Right lobe of liver (tissue), 6 donors: ENCODE results near the gene RCAN1. TPM values are rescaled to one million over a fixed set of nuclear protein-coding genes. Genes with fewer than 3 reads are reported as not detected.
A peak's percentile ranks its signal among the peaks of the same experiment; 100 is the strongest.

Experiments used
- ATAC-seq, 4 donors: fragments of 200-7000 bp; cut with Tn5 transposase; one replicate each; pipeline ENCODE4 v1.9.1; 2020; ENCODE audit warnings: mild to moderate bottlenecking in 4 of 4, moderate library complexity in 4 of 4
- DNase-seq, 3 donors: peaks; one replicate each; pipeline ENCODE4 v3.0.0-alpha.2; 2020
- H3K27ac ChIP-seq, 3 donors: fragments of 200-600 bp; one replicate each; pipeline ENCODE4 v1.8.0; 2022
- H3K27me3 ChIP-seq, 2 donors: fragments of 200-600 bp; one replicate each; pipeline ENCODE4 v1.8.0; 2022
- H3K36me3 ChIP-seq, 4 donors: fragments of 200-600 bp; sonication (generic) in 1 of 4; one replicate each; pipeline versions ENCODE4 v1.5.1 to v1.8.0; 2017 to 2022; ENCODE audit warnings: control low read depth in 1 of 4
- H3K4me1 ChIP-seq, 4 donors: fragments of 200-600 bp; sonication (generic) in 1 of 4; one replicate each; pipeline versions ENCODE4 v1.5.1 to v1.8.0; 2017 to 2022; ENCODE audit warnings: control low read depth in 1 of 4
- H3K4me3 ChIP-seq, 3 donors: fragments of 200-600 bp; one replicate each; pipeline ENCODE4 v1.8.0; 2022
- H3K9me3 ChIP-seq, 4 donors: fragments of 200-600 bp; sonication (generic) in 1 of 4; one replicate each; pipeline versions ENCODE4 v1.5.1 to v1.8.0; 2017 to 2022; ENCODE audit warnings: control low read depth in 1 of 4
- CTCF ChIP-seq, 4 donors: fragments of 200-600 bp in 3 of 4; fragments of 450-650 bp in 1 of 4; IDR thresholded peaks; one replicate each; pipeline versions ENCODE4 v1.5.1 to v1.8.0; 2016 to 2022; ENCODE audit warnings: antibody characterized with exemption in 4 of 4, mild to moderate bottlenecking in 2 of 4
- POLR2A ChIP-seq: fragments of 450-650 bp; IDR thresholded peaks from one replicate; pipeline ENCODE4 v1.6.1; 2017; ENCODE audit warnings: antibody characterized with exemption, mild to moderate bottlenecking
- WGBS: methylation state at CpG from one replicate; pipeline ENCODE4 v1.1.6; 2018; ENCODE audit warnings: low coverage, low lambda C conversion rate; ENCODE audit not compliant: insufficient coverage; ENCODE audit errors: missing lambda C conversion rate; 5-methylcytosine and 5-hydroxymethylcytosine counted together
- intact Hi-C, 2 donors: fragments of 100-400 bp; cut with DNase I; formaldehyde crosslinking; loops; one replicate each; pipeline versions ENCODE4 v1.11.2 to v1.14.1; 2022
- total RNA-seq, 6 experiments: library from RNA; depleted of rRNA in 2 of 6; stranded (reverse); fragments of >200 nt in 2 of 6; fragmentation: NEBNext Ultra II Directional in 3 of 6; extraction: Animal tissue kit (Norgen Biotek cat#: 25700) in 3 of 6; gene quantifications; one replicate each; pipeline versions ENCODE4 v1.1.0 to v1.2.4, GENCODE V29; 2016 to 2023
- donor health status: DM: no; HTN: yes; CAD: no.
- donor health status: DM: no; HTN: no; CAD: no.
- donor health status: DM: no; HTN: no; CAD: no.
- donor health status: DM: no; HTN: yes; CAD: no.
- donor health status: DM: no; HTN: yes; CAD: no.

The RCAN1 gene
- total RNA-seq, 6 experiments from 2014 or later: 34.3 to 71.0 (median 55.4) TPM

- Histone ChIP-seq H3K27ac (no peak overlapping the region), H3K27me3 (no peaks in the 10 kb centered on the region), H3K4me1 (no peaks in the 10 kb centered on the region), H3K9me3 (no peaks in the 10 kb centered on the region), H3K4me3 (no peak overlapping the region), H3K36me3 (no peaks in the 10 kb centered on the region)
- ATAC-seq (no peak), DNase-seq (no peak)
- TF ChIP-seq POLR2A (no peak), CTCF (IDR thresholded peaks at IDR 0.05) (no peak)
- intact Hi-C loops: no loop called here
- 95% methylated on average over 3 of the region's 3 CpGs for WGBS
Measured at GRCh38 chr21:34535886-34536285, 79.0 kb downstream of the RCAN1 start.

DNA sequence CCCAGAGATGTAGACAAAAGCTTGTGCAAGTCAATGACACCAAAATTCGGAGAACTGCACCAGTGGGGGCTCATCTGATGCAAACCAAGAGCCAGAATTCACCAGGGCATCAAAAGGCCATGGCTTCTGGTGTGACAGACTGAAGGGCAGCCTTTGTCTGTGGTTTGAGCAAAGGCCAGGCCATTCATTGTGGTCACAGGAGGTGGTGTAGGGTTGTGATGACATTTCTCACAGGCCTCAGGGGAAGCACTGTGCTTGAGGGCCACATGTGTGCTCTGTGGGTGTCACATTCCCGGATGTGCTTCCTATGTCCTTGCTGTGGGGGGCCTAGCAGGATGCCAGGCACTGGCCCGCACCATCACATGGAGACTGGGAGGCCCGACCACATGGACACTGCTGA, 80.4 kb downstream of the RCAN1 start:
- H3K36me3 ChIP-seq: no peaks in the 10 kb centered on the region
- H3K9me3 ChIP-seq: no peaks in the 10 kb centered on the region
- no peaks in the 10 kb centered on the region for H3K4me1 ChIP-seq
- H3K27me3 ChIP-seq: no peaks in the 10 kb centered on the region
- TF ChIP-seq POLR2A: no peak
- TF ChIP-seq CTCF (IDR thresholded peaks at IDR 0.05): no peak
- intact Hi-C loops: no loop called here
- peak in 3 of 4 donors; percentile 12 to 38 (median 24) for ATAC-seq
- H3K4me3 ChIP-seq: no peak overlapping the region
- DNase-seq: no peak
- WGBS: 32% methylated on average over 2 of the region's 4 CpGs
- no peak overlapping the region for H3K27ac ChIP-seq

- Histone ChIP-seq H3K4me1 (peaks cover 0 to 2% (median 0%) of the 10 kb centered on the region in 4 donors), H3K4me3 (no peak overlapping the region), H3K27me3 (no peaks in the 10 kb centered on the region), H3K36me3 (no peaks in the 10 kb centered on the region), H3K9me3 (no peaks in the 10 kb centered on the region), H3K27ac (no peak overlapping the region)
- 40% methylated on average over 1 of the region's 3 CpGs for WGBS
- DNase-seq: no peak
- TF ChIP-seq POLR2A (no peak), CTCF (IDR thresholded peaks at IDR 0.05) (no peak)
- no peak for ATAC-seq
- intact Hi-C loops: no loop called here
Measured at GRCh38 chr21:34533938-34534337, 81.0 kb downstream of the RCAN1 start.

- no peak overlapping the region for H3K27ac ChIP-seq
- H3K4me1 ChIP-seq: peaks cover 0 to 16% (median 8%) of the 10 kb centered on the region in 4 donors
- no peak overlapping the region for H3K4me3 ChIP-seq
- no peaks in the 10 kb centered on the region for H3K36me3 ChIP-seq
- DNase-seq (no peak), ATAC-seq (peak in 2 of 4 donors; percentile 2 to 38)
- 48% methylated on average over 3 of the region's 6 CpGs for WGBS
- TF ChIP-seq POLR2A: no peak
- no peak for TF ChIP-seq CTCF (IDR thresholded peaks at IDR 0.05)
- intact Hi-C loops: no loop called here
- H3K9me3 ChIP-seq: no peaks in the 10 kb centered on the region
- no peaks in the 10 kb centered on the region for H3K27me3 ChIP-seq
Measured at GRCh38 chr21:34531399-34531798, 83.5 kb downstream of the RCAN1 start.

GRCh38 chr21:34530261-34530660, 84.7 kb downstream of the RCAN1 start:
- DNase-seq: no peak
- Histone ChIP-seq H3K9me3 (no peaks in the 10 kb centered on the region), H3K36me3 (no peaks in the 10 kb centered on the region), H3K4me3 (no peak overlapping the region), H3K27me3 (no peaks in the 10 kb centered on the region), H3K27ac (no peak overlapping the region), H3K4me1 (peaks cover 0 to 16% (median 8%) of the 10 kb centered on the region in 4 donors)
- intact Hi-C loops: no loop called here
- TF ChIP-seq CTCF (IDR thresholded peaks at IDR 0.05): no peak
- no peak for TF ChIP-seq POLR2A
- ATAC-seq: no peak
